ENCODE results near the gene AGMAT.

Gene AGMAT

DNA sequence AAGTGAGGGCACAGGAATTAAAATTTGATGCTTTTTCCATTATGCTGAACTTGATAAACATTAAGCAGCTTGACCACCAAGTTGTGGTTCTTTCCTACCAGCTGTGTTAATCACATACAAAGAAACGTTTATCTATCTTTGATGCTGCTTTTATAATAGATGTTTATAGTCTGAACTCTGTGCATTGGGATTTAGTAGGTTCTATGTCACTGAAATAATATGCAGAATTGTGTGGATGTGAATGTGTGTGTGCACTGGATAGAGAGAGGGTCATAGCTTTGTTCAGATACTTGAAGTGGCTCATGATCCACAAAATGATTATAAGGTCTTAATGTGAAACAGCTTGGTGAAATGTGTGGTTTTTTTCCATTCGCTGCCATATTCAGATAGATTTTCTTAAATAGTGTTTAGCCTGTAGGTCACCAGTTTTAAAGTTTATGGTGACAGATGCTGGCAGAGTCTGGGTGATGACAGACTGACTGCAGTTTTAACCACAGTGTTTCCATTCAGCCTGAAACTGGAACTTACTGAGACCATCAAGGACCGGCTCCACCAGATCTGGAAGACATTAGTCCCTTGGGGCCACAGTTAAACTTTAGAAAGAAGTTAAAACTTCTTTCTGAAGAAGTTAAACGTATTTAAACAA lies 42.6 kb upstream of the AGMAT start:
- Histone ChIP-seq H4K20me1 (ENCODE audit: insufficient read depth, low read length) (peaks cover 2% of the 10 kb centered on the region; the same call in 1 of the 2 replicates), H3K9me3 (ENCODE audit: low read length) (no peaks in the 10 kb centered on the region), H3K4me3 (ENCODE audit: low read depth, low read length, poor library complexity, severe bottlenecking) (no peak overlapping the region), H3K9me2 (ENCODE audit: low read depth, low read length) (no peaks in the 10 kb centered on the region), H3K36me3 (ENCODE audit: insufficient read depth, low read length) (peaks cover 54% of the 10 kb centered on the region), H3F3A (ENCODE audit: insufficient read depth, low read length) (no peaks in the 10 kb centered on the region), H3K27me3 (ENCODE audit: insufficient read depth, low read length) (no peaks in the 10 kb centered on the region), H3K9ac (ENCODE audit: low read length) (no peak overlapping the region), H2AFZ (ENCODE audit: low read length) (no peak overlapping the region), H3K4me1 (ENCODE audit: insufficient read depth, low read length, severe bottlenecking) (peaks cover 36% of the 10 kb centered on the region), H3K4me2 (ENCODE audit: low read length) (no peak overlapping the region), H3K27ac (ENCODE audit: low read depth, low read length, poor library complexity, severe bottlenecking) (peak overlapping the region; percentile 53), H3K79me2 (ENCODE audit: insufficient read depth, low read length) (peaks cover 41% of the 10 kb centered on the region)
- TF ChIP-seq EZH2 (IDR thresholded peaks at IDR 0.05; ENCODE audit: borderline replicate concordance, low read length) = no peak
- TF ChIP-seq, protein P1, sequence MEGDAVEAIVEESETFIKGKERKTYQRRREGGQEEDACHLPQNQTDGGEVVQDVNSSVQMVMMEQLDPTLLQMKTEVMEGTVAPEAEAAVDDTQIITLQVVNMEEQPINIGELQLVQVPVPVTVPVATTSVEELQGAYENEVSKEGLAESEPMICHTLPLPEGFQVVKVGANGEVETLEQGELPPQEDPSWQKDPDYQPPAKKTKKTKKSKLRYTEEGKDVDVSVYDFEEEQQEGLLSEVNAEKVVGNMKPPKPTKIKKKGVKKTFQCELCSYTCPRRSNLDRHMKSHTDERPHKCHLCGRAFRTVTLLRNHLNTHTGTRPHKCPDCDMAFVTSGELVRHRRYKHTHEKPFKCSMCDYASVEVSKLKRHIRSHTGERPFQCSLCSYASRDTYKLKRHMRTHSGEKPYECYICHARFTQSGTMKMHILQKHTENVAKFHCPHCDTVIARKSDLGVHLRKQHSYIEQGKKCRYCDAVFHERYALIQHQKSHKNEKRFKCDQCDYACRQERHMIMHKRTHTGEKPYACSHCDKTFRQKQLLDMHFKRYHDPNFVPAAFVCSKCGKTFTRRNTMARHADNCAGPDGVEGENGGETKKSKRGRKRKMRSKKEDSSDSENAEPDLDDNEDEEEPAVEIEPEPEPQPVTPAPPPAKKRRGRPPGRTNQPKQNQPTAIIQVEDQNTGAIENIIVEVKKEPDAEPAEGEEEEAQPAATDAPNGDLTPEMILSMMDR (IDR thresholded peaks at IDR 0.05; ENCODE audit: low read length) = no peak

DNA sequence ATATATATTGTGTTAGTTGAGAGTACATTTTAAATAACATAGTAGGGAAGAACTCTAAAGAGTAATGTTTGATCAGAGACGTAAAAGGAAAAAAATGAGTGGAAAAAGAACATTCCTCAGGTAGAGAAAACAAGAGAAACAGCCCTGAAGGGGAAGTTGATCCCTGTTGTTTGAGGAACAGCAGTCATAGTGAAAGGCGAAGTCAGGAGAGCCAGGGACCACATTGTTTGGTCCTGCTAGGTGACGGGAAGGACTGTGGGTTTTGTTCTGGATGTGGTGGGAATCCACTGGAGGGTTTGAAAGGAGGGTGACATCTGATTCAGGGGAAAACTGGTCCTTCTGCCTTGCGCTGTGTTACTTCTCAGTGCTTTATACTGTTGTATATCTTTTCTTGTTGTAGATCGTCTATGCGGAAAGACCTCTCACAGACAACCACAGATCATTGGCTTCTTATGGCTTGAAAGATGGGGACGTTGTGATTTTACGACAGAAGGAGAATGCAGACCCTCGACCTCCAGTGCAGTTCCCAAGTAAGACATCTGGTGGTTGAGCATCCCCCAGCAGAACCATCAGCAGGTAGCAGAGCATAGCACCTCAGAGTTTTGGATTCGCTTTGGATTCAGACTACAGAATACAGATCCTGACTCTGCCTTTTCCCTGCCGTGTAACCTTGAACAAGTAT lies 41.6 kb upstream of the AGMAT start:
- peaks cover 2% of the 10 kb centered on the region; the same call in 1 of the 2 replicates for H4K20me1 ChIP-seq (ENCODE audit: insufficient read depth, low read length)
- H3K4me2 ChIP-seq (ENCODE audit: low read length) = peak overlapping the region; percentile 6; the same call in 1 of the 2 replicates
- no peaks in the 10 kb centered on the region for H3K9me3 ChIP-seq (ENCODE audit: low read length)
- no peaks in the 10 kb centered on the region for H3K27me3 ChIP-seq (ENCODE audit: insufficient read depth, low read length)
- H3K79me2 ChIP-seq (ENCODE audit: insufficient read depth, low read length) = peaks cover 52% of the 10 kb centered on the region
- no peaks in the 10 kb centered on the region for H3F3A ChIP-seq (ENCODE audit: insufficient read depth, low read length)
- peaks cover 36% of the 10 kb centered on the region for H3K4me1 ChIP-seq (ENCODE audit: insufficient read depth, low read length, severe bottlenecking)
- peak overlapping the region; percentile 53 for H3K27ac ChIP-seq (ENCODE audit: low read depth, low read length, poor library complexity, severe bottlenecking)
- TF ChIP-seq, protein P1 (IDR thresholded peaks at IDR 0.05; ENCODE audit: low read length) = no peak
- TF ChIP-seq EZH2 (IDR thresholded peaks at IDR 0.05; ENCODE audit: borderline replicate concordance, low read length) = no peak
- H3K4me3 ChIP-seq (ENCODE audit: low read depth, low read length, poor library complexity, severe bottlenecking) = no peak overlapping the region
- H3K9ac ChIP-seq (ENCODE audit: low read length) = no peak overlapping the region
- H2AFZ ChIP-seq (ENCODE audit: low read length) = no peak overlapping the region
- H3K36me3 ChIP-seq (ENCODE audit: insufficient read depth, low read length) = peaks cover 44% of the 10 kb centered on the region
- no peaks in the 10 kb centered on the region for H3K9me2 ChIP-seq (ENCODE audit: low read depth, low read length)

DNA sequence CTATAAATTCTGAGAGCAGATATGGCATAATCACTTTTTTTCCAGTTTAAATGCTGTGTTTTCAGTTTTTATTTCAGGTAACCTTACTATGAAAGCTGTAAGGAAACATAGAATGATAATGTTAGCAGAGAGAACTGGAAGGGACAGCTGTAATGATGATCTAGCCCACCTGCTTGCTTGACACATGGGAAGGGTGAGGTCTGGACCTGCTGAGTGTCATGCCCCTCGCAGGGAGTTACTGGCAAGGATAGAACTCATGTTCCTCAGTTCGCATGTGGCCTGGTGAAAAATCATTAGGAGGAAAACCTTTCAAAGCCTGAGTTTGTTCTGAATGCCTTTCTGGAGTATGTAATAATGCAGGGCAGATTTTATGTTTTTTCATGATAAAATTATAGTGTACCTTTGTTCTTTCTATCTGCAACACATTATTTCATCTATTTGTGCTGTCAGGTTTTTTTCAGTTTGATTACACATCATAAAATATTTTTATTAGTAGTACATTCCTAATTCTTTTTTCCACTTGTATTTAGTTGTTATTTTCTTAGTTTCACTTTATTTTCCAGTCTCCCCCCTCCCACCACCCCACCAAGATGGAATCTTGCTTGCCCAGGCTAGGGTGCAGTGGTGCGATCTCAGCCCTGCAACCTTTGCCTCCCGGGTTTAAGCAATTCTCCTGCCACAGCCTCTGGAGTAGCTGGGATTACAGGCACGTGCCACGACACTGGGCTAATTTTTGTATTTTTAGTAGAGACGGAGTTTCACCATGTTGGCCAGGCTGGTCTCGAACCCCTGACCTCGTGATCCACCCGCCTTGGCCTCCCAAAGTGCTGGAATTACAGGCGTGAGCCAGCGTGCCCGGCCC lies 40.4 kb upstream of the AGMAT start:
- peaks cover 33% of the 10 kb centered on the region for H3K36me3 ChIP-seq (ENCODE audit: insufficient read depth, low read length)
- no peaks in the 10 kb centered on the region for H3K9me2 ChIP-seq (ENCODE audit: low read depth, low read length)
- H3K27ac ChIP-seq (ENCODE audit: low read depth, low read length, poor library complexity, severe bottlenecking) = no peak overlapping the region
- H3K4me3 ChIP-seq (ENCODE audit: low read depth, low read length, poor library complexity, severe bottlenecking) = no peak overlapping the region
- H3K27me3 ChIP-seq (ENCODE audit: insufficient read depth, low read length) = no peaks in the 10 kb centered on the region
- peaks cover 2% of the 10 kb centered on the region; the same call in 1 of the 2 replicates for H4K20me1 ChIP-seq (ENCODE audit: insufficient read depth, low read length)
- H3K4me1 ChIP-seq (ENCODE audit: insufficient read depth, low read length, severe bottlenecking) = peaks cover 39% of the 10 kb centered on the region
- TF ChIP-seq, protein P1 (IDR thresholded peaks at IDR 0.05; ENCODE audit: low read length) = no peak
- TF ChIP-seq EZH2 (IDR thresholded peaks at IDR 0.05; ENCODE audit: borderline replicate concordance, low read length) = no peak
- H3K79me2 ChIP-seq (ENCODE audit: insufficient read depth, low read length) = peaks cover 63% of the 10 kb centered on the region
- H3K9ac ChIP-seq (ENCODE audit: low read length) = no peak overlapping the region
- H3K4me2 ChIP-seq (ENCODE audit: low read length) = no peak overlapping the region
- H3K9me3 ChIP-seq (ENCODE audit: low read length) = no peaks in the 10 kb centered on the region
- H3F3A ChIP-seq (ENCODE audit: insufficient read depth, low read length) = no peaks in the 10 kb centered on the region
- H2AFZ ChIP-seq (ENCODE audit: low read length) = no peak overlapping the region
